HG02623 (cell line): ENCODE measurements around the gene CDH8.

Source experiments
- ATAC-seq: cut with Tn5 transposase; IDR thresholded peaks from one replicate; pipeline ENCODE4 v1.9.1; 2021; ENCODE audit warnings: moderate library complexity; ENCODE audit not compliant: unreplicated experiment

Gene CDH8

GRCh38 chr16:61659936-61660335 lies 376.3 kb downstream of the CDH8 start:
- ATAC-seq, result no peak

DNA sequence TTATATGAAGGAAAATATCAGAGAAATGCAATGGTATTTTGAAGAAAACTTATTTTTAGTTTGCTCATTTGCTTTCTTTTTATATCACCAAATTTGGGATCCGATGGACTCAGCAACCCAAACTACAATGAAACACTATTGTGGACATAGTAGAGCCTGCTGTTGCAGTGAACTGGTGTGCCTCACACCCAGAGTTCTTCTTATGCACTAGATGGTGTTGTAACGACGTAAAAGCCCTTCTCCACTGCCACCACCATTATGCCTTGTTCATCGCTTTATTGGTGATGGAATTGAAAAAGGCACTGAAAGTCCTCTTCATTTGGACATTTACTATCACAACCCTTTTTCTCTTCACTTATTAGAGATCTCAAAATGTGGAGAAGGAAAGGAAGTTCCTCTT lies 381.3 kb downstream of the CDH8 start:
- ATAC-seq, result no peak

GRCh38 chr16:61653544-61653943 lies 382.7 kb downstream of the CDH8 start:
- ATAC-seq, result no peak

DNA sequence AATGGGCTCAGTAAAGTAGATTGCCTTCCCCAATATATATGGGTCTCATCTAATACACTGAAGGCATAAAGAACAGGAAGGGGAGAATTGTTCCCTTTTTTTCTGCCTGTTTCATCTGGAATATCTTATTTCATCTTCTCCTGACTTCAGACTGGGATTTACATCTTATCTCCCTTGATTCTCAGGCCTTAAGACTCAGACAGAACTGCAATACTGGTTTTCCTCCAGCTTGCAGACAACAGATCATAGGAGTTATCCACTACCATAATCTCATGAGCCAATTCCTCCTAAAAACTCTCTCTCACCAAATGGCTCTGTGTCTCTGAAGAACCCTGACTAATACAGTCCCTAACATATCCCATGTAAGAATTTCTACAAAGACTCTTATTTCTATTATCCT lies 390.7 kb downstream of the CDH8 start:
- ATAC-seq, result no peak

DNA sequence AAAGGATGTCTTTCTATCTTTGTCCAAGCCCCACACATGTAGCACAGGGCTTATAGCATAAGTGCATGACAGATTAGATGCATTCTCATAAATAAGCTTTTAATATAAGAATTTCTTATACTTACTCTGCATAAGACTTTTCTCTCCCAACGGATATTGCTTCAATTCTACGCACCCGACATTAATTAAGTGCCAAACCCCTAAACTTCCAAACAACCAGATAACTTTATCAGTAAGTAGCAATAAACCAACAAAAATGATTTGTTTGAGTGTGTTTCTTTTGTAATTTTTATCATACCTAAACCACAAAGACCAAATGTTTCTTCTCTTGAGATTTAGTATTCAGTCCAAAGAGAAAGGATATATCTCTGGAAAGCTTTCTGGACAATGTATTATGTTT lies 391.5 kb downstream of the CDH8 start:
- ATAC-seq, result no peak

DNA sequence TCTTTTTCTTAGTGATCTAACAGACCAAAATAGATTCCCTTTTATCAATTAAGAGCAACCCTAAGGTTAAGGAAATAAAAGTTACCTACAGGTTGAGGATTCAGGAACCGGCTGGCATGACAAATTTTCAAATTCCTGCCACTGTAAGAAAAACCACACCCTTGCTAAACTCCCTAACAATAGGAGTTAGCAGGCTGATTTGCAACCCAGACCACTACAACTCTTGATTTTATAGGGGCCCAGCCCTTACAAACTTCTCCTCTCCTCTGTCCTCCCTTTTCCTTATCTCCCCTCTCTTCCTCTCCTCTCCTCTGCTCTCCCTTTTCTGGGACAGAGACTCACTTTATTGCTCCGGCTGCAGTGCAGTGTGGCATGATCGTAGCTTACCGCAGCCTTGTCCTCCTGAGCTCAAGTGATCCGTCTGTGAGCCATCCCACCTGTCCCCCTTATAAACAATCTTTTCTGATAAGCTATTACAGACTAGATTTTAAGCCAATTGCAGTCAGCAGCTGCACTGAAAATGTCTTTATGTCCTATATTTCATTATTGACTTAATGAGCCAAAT lies 418.9 kb downstream of the CDH8 start:
- no peak for ATAC-seq

GRCh38 chr16:61616088-61616487 lies 420.1 kb downstream of the CDH8 start:
- ATAC-seq, result no peak

DNA sequence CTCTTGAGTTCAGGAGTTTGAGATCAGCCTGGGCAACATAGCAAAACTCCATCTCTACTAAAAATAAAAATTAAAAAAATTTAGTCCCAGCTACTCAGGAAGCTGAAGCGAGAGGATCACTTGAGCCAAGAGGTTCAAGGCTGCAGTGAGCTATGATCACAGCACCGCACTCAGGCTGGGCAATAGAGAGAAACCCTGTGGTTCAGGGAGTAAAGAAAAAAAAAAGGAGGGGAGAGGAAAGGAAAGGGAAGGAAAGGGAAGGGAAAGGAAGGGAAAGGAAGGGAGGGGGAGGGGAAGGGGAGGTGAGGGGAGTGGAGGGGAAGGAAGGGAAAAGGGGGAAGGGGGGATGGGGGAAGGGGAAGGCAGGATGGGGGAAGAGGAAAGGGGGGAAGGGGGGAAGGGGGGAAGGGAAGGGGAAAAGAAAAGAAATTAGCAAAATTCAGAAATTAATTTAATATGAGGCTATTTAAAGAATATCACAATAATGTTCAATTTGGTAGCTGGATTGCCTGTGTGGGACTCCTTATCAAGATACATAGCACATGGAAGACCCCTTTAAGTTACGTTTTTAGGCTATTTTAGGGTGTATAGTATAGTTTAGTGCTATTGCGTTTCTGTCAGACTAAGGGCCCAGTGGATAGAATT lies 424.3 kb downstream of the CDH8 start:
- no peak for ATAC-seq

- ATAC-seq, result no peak
Measured at GRCh38 chr16:61606581-61606980, 429.7 kb downstream of the CDH8 start.
